GM18519 (cell line): Measurements from ENCODE around the gene ANOS1.
"Not testable (repeated sequence)": the region's sequence is repeated elsewhere in the genome, so short reads cannot be mapped to it uniquely, and the experiment has no call there.

ENCODE experiments used
- ATAC-seq: cut with Tn5 transposase; IDR thresholded peaks from one replicate; pipeline ENCODE4 v1.9.1; 2021; ENCODE audit warnings: mild to moderate bottlenecking, moderate library complexity; ENCODE audit not compliant: unreplicated experiment, low FRiP score

ANOS1 gene

GRCh38 chrX:8731559-8732395, at the start of gene ANOS1:
TSS of gene ANOS1 (minus strand) at chrX:8732137. CDS start at chrX:8732036, 101 bp downstream.
- no peak for ATAC-seq

- ATAC-seq = no peak
Measured at GRCh38 chrX:8773117-8773516, 41.2 kb upstream of the ANOS1 start.

GRCh38 chrX:8760021-8760420, 28.1 kb upstream of the ANOS1 start:
- ATAC-seq = no peak

GRCh38 chrX:8758706-8759105, 26.8 kb upstream of the ANOS1 start:
- not testable (repeated sequence) for ATAC-seq

- ATAC-seq = not testable (repeated sequence)
Measured at GRCh38 chrX:8757609-8758389, 25.9 kb upstream of the ANOS1 start.

- no peak for ATAC-seq
Measured at GRCh38 chrX:8755813-8756212, 23.9 kb upstream of the ANOS1 start.

GRCh38 chrX:8755116-8755515, 23.2 kb upstream of the ANOS1 start:
- no peak for ATAC-seq

- no peak for ATAC-seq
Measured at GRCh38 chrX:8749697-8750096, 17.8 kb upstream of the ANOS1 start.

GRCh38 chrX:8748855-8749254, 16.9 kb upstream of the ANOS1 start:
- no peak for ATAC-seq

- ATAC-seq = no peak
Measured at GRCh38 chrX:8743126-8743732, 11.3 kb upstream of the ANOS1 start.

GRCh38 chrX:8741981-8742380, 10.0 kb upstream of the ANOS1 start:
- ATAC-seq = no peak

GRCh38 chrX:8738588-8739189, 6.8 kb upstream of the ANOS1 start:
- ATAC-seq = no peak

GRCh38 chrX:8737883-8738282, 5.9 kb upstream of the ANOS1 start:
- ATAC-seq = no peak

GRCh38 chrX:8730812-8731558, 952 bp downstream of the ANOS1 start:
- ATAC-seq = no peak

GRCh38 chrX:8729811-8730210, 2.1 kb downstream of the ANOS1 start:
- ATAC-seq = no peak

GRCh38 chrX:8728932-8729535, 2.9 kb downstream of the ANOS1 start:
- ATAC-seq = no peak

- no peak for ATAC-seq
Measured at GRCh38 chrX:8726031-8726652, 5.8 kb downstream of the ANOS1 start.

- ATAC-seq = no peak
Measured at GRCh38 chrX:8724300-8724699, 7.6 kb downstream of the ANOS1 start.

GRCh38 chrX:8721536-8721935, 10.4 kb downstream of the ANOS1 start:
- ATAC-seq = no peak
